Stimulated activated CD8-positive, alpha-beta memory T cell treated with anti-CD3 and anti-CD28 coated beads, Interleukin-7, amount 100 ng/mL, for 24 hours (primary cell): ENCODE results near the gene TPP1.

ENCODE experiments used
- DNase-seq: peaks from one replicate; pipeline ENCODE4 v3.0.0-alpha.2; 2020; ENCODE audit warnings: low read depth

TPP1 gene

DNA sequence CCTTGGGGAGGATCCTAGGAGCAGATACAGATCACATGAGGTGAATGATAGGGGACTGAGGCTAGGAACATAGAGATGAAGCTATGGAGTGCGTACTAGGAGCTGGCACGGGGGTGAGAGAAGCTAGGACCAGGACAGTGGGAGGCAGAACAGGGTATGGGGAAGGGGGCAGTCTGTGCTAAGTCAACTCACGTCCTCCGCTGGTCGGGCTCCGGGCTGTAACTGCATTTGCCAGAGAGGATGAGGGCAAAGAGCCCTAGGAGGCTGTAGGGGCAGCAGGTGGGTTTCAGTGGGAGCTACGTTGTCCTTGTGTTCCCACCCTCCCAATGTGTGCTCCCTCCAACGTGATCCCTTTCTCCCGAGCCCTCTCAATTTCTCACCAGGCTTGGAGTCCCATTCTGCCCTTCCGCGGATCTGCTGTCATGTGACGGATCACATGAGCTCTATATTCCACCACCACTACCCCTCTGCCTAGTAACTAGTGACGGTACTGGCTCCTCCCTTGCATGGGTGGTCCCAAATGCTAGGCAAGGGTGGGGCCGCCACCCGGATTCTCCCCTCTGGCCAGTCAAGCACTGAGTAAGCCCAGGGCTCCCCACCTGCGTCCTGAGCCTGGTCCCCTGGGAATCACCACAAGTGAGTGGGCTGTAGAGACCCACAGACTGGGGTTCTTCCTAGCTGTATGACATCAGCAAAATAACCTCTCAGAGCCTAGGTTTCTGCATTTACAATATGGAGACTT, at the start of gene TPP1:
TPP1 (minus strand) TSS at position 419 of the 742 bp plus-strand sequence; CDS start at position 397, 22 bp downstream.
- DNase-seq, result peak; percentile 86

DNA sequence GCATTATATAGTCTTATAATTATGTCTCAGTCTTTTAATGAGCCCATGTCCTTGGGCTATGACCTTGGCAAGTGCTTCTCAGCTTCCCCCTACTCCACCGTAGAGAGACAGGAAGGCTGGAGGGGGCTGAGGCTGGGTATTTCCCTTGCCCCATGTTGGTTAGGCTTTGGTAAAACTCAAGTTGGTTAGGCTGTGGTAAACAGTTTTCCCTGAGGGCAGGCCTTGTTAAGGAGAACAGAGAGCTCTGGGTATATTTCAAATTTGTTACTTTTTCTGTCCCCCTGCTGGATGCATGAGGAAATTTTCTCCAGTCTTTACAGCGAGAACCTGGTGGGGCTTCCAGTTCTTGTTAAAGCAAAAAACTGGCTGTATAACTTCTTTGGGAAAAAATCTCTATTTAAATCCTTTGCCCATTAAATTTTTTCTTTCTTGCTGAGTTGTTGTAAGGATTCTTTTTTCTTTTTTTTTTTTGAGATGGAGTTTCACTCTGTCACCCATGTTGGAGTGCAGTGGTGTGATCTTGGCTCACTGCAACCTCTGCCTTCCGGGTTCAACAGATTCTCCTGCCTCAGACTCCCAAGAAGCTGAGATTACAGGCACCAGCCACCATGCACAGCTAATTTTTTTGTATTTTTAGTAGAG, 48.6 kb upstream of the TPP1 start:
- DNase-seq, result no peak

DNA sequence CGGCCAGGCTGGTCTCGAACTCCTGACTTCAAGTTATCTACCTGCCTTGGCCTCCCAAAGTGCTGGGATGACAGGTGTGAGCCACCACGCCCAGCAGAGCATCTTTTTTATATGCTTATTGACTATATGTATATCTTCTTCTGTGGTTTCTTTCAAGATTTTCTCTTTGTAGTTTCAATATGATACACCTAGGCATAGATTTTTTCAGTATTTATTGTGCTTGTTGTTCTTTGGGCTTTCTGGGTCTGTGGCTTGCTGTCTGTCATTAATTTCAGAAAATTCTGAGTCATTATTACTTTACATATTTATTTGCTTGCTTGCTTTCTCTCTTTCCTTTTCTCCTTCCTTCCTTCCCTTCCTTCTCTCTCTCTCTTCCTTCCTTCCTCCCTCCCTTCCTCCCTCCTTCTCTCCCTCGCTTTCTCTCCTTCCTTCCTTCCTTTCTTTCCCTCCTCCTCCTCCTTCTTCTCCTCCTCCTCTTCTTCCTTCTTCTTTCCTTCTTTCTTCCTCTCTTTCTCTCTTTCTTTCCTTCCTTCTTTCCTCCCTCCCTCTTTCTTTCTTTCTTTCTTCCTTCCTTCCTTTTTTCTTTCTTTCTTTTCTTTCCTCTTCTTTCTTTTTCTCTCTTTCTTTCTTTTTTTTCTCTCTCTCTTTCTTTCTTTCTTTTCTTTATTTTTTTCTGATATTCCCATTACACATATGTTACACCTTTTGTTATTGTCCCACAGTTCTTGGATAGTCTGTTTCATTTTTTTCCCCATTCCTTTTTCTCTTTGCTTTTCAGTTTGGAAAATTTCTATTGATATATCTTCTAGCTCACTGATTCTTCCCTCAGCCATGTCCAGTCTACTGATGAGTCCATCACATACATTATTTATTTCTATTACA, 47.3 kb upstream of the TPP1 start:
- no peak for DNase-seq

DNA sequence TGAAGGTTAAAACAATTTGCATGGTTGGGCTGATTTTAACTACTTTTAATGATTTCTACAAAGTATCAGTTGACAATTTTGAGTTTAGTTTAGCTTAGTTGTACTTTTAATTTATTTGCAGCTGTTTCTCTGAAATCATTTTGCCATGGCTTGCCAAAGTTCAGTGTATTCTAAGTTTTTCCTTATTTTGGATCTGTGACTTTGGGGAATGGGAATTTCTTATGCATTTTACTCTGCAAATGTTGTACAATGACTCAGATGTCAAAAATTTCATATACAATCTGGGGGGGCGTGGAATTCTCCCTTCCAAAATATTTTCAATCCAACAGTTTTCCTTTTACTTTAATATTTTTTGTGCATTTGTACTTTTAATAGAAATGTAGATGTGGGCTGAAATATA, 45.3 kb upstream of the TPP1 start:
- DNase-seq, result no peak

DNA sequence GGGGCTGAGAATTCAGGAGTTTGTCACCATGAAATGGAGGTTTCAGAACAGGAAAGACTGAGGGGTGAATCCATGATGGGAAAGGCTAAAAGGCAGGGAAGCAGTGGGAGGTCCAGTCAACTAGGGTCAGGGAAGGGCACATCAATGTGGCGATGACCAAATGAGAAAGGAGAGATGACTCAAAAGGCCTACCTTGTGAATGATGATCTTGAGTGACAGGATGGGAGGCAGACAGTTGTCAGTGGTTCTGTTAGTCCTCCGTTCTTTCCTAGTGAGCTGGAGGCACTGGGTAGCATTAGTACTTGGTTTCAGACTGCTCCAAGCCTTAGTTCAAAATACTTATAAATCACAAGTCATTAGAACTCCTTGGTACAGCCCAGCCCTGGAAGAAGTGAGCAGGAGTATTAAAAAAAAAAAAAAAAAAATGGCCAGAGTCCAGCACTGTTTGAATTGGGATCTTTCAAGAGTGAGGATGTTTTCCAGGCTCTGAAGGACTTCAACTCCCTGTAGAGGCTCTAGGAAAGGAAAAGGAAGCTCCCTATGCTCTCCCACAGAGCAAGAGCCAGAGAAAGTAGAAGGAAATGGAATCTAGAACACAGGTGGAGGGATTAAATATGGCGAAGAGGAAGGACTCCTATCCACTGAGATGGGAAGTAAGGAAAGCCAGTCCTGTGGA, 44.7 kb upstream of the TPP1 start:
- no peak for DNase-seq

- no peak for DNase-seq
These were observed 41.5 kb upstream of the TPP1 start for GRCh38 chr11:6660712-6661111.

- DNase-seq, result no peak
These were observed 39.4 kb upstream of the TPP1 start for GRCh38 chr11:6658647-6659046.

DNA sequence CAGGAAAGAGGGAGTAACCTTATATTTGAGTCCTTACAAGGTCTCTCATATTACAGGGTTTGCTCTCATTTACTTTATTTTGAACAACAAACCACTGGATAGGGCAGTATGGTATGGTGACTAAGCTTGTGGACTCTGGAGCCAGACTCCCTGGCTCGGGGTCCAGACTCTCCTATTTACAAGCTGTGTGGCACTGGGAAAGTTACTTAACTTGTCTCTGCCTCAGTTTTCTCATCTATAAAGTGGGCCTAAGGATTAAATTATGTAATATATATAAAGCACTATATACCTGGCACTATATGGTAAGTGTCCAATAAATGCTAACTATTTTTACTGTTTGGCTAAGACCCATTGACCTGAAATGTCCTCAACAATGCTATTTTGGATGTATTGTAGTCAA, 38.1 kb upstream of the TPP1 start:
- DNase-seq, result no peak

DNA sequence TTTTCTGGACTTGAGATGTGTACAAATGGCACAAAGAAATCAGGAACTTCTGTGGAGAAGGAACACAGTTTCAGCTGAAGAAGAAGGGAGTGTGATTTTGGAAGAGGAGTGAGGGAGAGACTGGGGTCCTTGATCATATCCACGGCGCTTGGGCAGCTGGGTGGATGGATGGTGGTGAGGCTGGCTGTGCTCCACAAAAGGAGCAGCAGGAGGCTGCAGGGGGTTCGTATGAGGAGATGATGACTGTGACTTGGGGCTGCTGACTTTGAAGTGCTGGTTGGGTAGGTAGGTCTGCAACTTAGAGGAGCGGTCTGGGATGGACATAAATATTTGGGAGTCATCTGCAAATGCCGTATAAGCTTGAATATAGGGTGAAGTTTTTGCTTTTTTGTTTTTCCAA, 37.7 kb upstream of the TPP1 start:
- DNase-seq, result no peak

DNA sequence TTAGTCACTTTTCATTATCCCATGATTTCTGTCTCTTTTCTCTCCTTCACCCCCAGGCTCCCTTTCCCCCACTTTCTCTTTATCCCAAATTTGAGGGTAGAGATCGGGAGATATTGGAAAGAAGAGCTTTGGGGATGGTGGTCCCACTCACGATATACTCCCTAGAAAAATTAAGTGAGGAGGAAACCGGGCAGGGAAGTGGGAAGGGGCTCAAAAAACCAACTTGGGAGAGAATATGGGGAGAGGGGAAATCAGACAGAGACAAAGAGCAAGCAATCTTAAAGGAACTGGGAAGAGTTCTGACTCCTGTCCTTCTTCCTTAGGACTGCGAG, 37.3 kb upstream of the TPP1 start:
- no peak for DNase-seq

- DNase-seq, result no peak
These were observed 36.8 kb upstream of the TPP1 start, which contains the start of gene DCHS1 for GRCh38 chr11:6655790-6656583. DCHS1 (minus strand) TSS chr11:6655809; CDS start chr11:6641613, 14,196 bp downstream.

DNA sequence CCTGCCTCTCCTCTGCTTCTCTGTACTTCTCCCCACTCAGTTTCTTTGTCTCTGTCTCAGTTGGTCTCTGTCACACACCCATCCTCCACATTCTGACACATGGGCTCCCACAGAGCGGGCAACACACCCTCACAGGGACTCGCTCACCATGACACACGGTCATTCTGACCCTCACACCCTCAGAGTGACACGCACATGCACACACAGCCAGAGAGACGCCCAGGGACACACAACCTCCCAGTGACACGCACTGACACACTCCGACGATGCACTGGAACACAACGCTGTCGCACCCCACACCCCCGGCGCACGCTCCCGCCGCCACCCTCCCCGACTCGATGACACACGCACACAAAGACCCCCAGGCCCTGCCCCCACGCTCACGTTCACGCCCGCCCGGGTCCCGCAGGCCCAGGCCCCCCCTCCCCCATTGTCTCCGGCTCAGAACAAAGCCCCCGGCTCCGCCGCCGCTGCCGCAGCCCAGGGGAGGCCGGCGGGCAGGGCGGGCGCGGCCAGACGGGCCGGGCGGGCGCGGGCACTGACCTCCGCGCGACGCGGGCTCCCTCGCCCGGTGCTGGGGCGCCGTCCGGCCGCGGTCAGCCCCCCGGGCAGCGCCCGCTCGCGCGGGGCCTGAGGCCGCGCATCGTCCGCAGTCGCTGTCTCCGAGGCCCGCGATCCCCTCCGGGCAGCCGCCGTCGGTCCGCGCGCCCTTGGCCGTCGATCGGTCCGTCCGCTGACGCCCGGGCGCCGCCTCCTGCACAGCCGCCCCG, 36.0 kb upstream of the TPP1 start:
- no peak for DNase-seq

GRCh38 chr11:6654281-6655019, 35.2 kb upstream of the TPP1 start:
- no peak for DNase-seq

DNA sequence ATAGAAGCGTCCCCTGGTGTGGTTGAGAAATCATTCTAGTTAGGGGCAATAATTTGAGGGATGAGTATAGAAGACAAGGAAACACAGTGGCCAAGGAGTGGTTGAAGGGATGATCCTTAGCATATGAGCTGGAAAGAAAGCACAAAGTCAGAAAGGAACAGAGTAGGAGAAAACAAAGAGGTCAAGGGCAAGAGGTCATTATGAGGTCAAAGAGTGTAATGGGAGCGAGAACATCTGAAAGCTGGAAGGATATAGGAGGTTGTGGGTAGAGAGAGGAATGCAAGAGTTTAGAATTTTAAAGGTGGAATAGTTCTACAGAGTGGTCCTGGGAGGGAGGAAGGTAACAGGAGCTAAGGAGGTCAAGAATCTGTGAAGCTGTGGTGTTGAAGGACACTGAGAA, 34.4 kb upstream of the TPP1 start:
- DNase-seq, result no peak

GRCh38 chr11:6653097-6653496, 33.9 kb upstream of the TPP1 start:
- no peak for DNase-seq

DNA sequence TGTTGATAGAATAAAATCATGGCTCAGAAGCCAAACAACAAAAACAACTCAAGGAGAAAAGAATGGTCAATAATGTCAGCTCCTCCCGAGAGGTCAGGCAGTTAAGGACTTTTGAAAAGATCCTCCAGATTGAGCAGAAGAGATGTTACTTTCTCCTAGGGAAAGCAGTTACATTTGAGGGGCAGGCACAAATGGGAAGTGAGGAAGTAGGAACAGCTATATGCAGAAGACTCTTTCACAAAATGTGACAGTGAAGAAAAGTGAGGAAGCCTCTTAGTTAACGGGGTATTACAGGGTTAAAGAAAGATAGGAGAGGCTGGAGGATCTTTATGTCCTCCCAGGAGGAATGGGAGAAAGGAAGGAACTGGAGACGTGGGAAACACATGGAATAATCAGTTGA, 33.0 kb upstream of the TPP1 start:
- no peak for DNase-seq

DNA sequence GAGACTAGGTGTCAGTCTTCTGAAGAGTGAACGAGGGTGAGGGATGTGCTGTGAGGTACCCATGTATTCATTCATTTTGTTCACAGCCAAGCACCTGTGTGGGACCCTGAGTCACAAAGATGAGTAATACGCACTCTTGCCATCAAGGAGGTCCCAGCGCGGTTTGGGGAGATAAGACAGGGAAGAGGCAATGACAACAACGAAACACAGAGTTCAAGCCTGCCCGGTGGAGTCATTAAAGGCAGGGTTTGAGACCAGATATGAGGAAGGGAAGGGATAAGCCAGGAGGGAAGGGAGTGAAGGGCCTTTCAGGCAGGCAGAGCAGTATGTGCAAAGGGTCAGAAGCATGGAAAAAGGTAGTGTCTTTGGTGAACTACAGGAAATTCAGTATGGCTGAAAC, 31.8 kb upstream of the TPP1 start:
- no peak for DNase-seq

DNA sequence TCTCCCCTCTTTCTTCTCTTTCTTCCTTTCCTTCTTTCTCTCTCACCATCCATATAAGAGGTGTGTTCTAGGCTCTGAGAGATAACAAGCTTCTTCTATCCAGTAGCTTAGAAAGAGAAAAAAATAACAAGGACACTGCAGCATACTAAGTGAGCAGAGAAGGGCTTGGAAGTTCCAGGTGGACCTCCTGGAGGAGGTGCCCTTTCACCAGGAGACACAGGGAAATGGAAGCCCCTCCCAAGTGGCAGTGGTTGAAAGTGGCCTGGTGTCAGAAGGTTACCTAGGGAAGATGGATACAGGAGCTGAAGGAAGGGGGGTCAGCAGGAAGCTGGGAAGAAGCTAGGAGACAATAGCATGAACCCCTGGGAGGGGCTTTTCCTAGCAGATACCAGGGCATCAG, 30.9 kb upstream of the TPP1 start:
- DNase-seq, result no peak

GRCh38 chr11:6648501-6648900, 29.3 kb upstream of the TPP1 start:
- DNase-seq, result no peak

GRCh38 chr11:6647836-6648235, 28.6 kb upstream of the TPP1 start:
- DNase-seq, result no peak
